Memory B cell (primary cell): ENCODE measurements around the gene LCE6A.

Experiments used
- ATAC-seq: fragments of 150-1000 bp; cut with Tn5 transposase; 2 replicates; pipeline ENCODE4 v1.10.0; 2021; ENCODE audit warnings: low read depth, mild to moderate bottlenecking, moderate library complexity
- DNase-seq, 2 donors: peaks; one replicate each; pipeline ENCODE4 v3.0.0; 2022; ENCODE audit warnings: low spot score in 2 of 2
- H3K27ac Mint-ChIP-seq: one replicate; pipeline ENCODE4 v1.8.0; 2022; ENCODE audit warnings: mild to moderate bottlenecking, moderate library complexity, mixed read lengths
- H3K27me3 Mint-ChIP-seq: one replicate; pipeline ENCODE4 v1.8.0; 2022; ENCODE audit warnings: mixed read lengths
- H3K36me3 Mint-ChIP-seq: one replicate; pipeline ENCODE4 v1.8.0; 2022; ENCODE audit warnings: mild to moderate bottlenecking, mixed read lengths
- H3K4me1 Mint-ChIP-seq: one replicate; pipeline ENCODE4 v1.8.0; 2022; ENCODE audit warnings: mixed read lengths
- H3K4me3 Mint-ChIP-seq: one replicate; pipeline ENCODE4 v1.8.0; 2022; ENCODE audit warnings: mild to moderate bottlenecking, moderate library complexity, mixed read lengths
- H3K9me3 Mint-ChIP-seq: one replicate; pipeline ENCODE4 v1.8.0; 2022; ENCODE audit warnings: mixed read lengths

The LCE6A gene, protein sequence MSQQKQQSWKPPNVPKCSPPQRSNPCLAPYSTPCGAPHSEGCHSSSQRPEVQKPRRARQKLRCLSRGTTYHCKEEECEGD

DNA sequence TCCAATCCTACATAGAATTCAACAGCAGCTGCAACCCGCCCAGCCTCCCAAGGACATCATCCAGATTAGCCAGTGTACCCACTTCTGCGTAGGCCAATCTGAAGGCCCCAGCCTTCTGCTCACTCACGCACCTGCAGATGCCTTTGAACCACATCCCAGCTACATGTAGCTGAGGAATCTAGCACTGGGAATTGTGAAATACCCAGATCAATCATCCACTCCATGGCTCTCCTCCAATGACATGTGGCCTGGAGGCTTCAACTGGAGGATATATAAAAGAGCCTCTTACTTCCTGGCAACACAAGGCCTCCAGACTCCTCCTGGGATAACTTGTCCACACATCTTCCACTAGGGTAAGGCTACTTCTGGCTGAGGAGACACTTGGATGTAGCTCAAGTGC, at the start of gene LCE6A:
TSS of gene LCE6A (plus strand) at position 301 of the 400 bp plus-strand sequence. CDS start 665 bp downstream, outside the sequence.
- no peak for ATAC-seq
- DNase-seq, result no peak
- no peak within 1 kb of the TSS for H3K27ac Mint-ChIP-seq
- H3K4me3 Mint-ChIP-seq, result no peak within 1 kb of the TSS
- H3K36me3 Mint-ChIP-seq, result no peaks in the 10 kb centered on the region
- H3K9me3 Mint-ChIP-seq, result no peaks in the 10 kb centered on the region
- peaks cover 6% of the 10 kb centered on the region for H3K27me3 Mint-ChIP-seq
- no peaks in the 10 kb centered on the region for H3K4me1 Mint-ChIP-seq

DNA sequence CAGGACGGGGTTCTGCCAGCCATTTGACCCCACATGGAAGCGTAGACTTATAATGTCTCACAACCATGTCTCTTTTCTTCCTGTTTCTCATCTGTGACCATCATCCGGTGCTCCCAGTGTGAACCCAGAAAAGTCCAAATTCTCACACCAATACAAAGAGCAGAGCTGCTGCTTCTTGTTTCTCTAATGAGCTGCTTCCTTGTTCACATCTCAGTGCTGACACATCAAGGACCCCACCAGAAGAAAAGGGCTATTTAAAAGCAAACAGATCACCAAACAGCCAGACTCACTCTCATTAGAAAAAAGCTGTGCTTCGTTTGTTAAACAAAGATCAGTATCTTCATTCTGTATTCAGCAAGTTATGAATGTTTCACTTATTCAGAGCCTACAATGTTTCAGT, 47.0 kb upstream of the LCE6A start:
- peaks cover 3% of the 10 kb centered on the region for H3K9me3 Mint-ChIP-seq
- ATAC-seq, result no peak
- no peaks in the 10 kb centered on the region for H3K4me1 Mint-ChIP-seq
- DNase-seq, result no peak
- H3K27ac Mint-ChIP-seq, result no peak overlapping the region
- H3K27me3 Mint-ChIP-seq, result peaks cover 2% of the 10 kb centered on the region
- no peak overlapping the region for H3K4me3 Mint-ChIP-seq
- no peaks in the 10 kb centered on the region for H3K36me3 Mint-ChIP-seq

DNA sequence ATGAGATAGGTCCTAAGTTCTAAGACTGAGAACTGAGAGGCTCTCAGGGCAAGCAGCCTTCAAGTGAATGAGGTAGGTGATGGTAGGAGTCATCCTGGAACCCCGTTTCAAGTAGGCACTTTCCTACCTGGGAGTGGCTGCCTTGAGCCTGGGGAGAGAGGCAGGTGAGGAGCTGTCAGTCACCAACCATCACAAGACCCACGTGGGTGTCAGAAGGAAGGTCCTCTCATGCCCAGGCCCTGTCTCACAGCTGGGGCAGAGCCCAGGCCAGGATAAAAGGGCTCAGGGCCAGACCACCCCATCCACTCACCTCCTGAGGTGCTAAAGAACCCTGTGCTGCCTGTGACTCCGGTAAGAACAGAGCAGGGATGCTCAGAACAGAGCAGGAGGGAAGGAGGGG, 46.2 kb upstream of the LCE6A start, which contains the start of gene LCE1D:
TSS of gene LCE1D (plus strand) at position 301 of the 400 bp plus-strand sequence. CDS start 1,074 bp downstream, outside the sequence.
- Mint-ChIP-seq H3K9me3 (peaks cover 3% of the 10 kb centered on the region), H3K36me3 (no peaks in the 10 kb centered on the region), H3K27me3 (peaks cover 6% of the 10 kb centered on the region), H3K4me3 (no peak within 1 kb of the TSS), H3K4me1 (no peaks in the 10 kb centered on the region), H3K27ac (no peak within 1 kb of the TSS)
- DNase-seq, result no peak
- ATAC-seq, result no peak

DNA sequence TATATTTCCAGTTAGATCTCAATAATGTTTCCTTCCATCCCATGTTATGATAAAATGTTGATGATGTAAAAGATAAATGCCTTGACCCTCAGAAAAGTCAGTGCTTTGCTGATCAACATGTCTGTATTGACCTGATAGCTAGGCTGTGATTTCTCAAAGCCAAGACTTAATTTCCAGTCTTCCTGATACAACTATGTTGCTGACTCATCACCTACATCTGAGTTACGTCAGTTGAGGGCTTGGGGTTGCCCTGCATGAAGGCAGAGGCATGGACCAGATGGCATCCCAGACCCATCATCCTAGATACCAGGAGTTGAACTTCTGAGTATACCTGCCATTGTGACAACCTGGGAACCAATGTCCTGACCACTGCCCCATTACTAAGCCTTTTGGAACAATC, 41.3 kb upstream of the LCE6A start:
- ATAC-seq, result no peak
- H3K27me3 Mint-ChIP-seq, result peaks cover 15% of the 10 kb centered on the region
- no peak overlapping the region for H3K27ac Mint-ChIP-seq
- H3K9me3 Mint-ChIP-seq, result peaks cover 3% of the 10 kb centered on the region
- no peaks in the 10 kb centered on the region for H3K36me3 Mint-ChIP-seq
- H3K4me3 Mint-ChIP-seq, result no peak overlapping the region
- H3K4me1 Mint-ChIP-seq, result no peaks in the 10 kb centered on the region
- DNase-seq, result no peak

DNA sequence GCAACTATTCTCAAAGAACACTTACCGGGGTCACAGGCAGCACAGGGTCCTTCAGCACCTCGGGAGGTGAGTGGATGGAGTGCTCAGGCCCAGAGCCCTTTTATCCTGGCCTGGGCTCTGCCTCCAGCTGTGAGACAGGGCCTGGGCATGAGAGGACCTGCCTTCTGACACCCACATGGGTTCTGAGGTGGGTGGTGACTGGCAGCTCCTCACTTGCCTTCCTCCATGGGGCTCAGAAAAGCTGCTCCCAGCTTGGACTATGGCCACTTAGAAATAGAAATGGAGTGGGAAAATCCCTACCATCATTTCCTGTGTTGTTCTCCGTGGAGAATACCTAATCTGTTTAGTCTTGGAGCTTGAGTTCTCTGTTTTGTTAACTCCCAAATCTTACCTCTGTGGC, 36.1 kb upstream of the LCE6A start, which contains the start of gene LCE1C:
TSS of gene LCE1C (minus strand) at position 76 of the 400 bp plus-strand sequence. CDS start 1,173 bp downstream, outside the sequence.
- H3K27me3 Mint-ChIP-seq, result peaks cover 7% of the 10 kb centered on the region
- H3K27ac Mint-ChIP-seq, result no peak within 1 kb of the TSS
- H3K4me3 Mint-ChIP-seq, result no peak within 1 kb of the TSS
- H3K9me3 Mint-ChIP-seq, result peaks cover 5% of the 10 kb centered on the region
- ATAC-seq, result no peak
- H3K36me3 Mint-ChIP-seq, result no peaks in the 10 kb centered on the region
- no peak for DNase-seq
- no peaks in the 10 kb centered on the region for H3K4me1 Mint-ChIP-seq

DNA sequence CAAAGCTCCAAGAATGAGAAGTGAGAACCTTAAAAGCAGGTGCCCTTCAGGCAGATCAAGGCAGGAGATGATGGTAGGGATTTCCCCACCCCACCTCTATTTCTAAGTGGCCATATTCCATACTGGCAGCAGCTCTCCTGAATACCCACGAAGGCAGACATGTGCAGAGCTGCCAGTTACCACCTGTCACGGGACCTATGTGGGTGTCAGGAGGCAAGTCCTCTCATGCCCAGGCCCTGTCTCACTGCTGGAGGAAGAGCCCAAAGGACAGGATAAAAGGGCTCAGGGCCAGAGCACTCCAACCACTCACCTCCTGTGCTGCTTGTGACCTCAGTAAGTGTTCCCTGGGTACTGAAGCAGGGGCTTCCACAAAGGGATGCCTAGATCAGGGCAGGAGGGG, 31.6 kb upstream of the LCE6A start:
- no peaks in the 10 kb centered on the region for H3K27me3 Mint-ChIP-seq
- no peak overlapping the region for H3K27ac Mint-ChIP-seq
- no peak overlapping the region for H3K4me3 Mint-ChIP-seq
- no peaks in the 10 kb centered on the region for H3K36me3 Mint-ChIP-seq
- DNase-seq, result no peak
- no peaks in the 10 kb centered on the region for H3K4me1 Mint-ChIP-seq
- peaks cover 5% of the 10 kb centered on the region for H3K9me3 Mint-ChIP-seq
- no peak for ATAC-seq

DNA sequence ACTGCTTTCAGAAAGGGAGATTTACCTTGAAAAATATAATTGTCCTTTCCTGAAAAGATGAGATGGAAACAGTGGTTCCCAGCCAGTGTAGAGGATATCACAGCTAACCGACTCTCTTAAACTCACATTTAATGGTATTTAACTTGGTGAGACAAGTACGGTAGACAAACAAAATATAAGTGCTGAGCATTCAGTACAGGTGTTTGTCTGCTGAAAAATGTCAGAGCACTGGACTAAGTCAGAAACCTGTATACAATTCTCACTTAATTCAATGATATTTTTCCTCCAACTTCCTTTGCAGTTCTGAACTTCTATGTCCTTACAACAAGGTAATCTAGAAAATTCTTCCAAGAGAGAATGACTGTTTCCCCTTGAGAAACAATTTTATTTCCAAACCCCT, 31.0 kb upstream of the LCE6A start, which contains the start of gene LCE1B:
TSS of gene LCE1B (plus strand) at position 301 of the 400 bp plus-strand sequence. CDS start 476 bp downstream, outside the sequence.
- no peaks in the 10 kb centered on the region for H3K27me3 Mint-ChIP-seq
- H3K4me1 Mint-ChIP-seq, result no peaks in the 10 kb centered on the region
- peaks cover 5% of the 10 kb centered on the region for H3K9me3 Mint-ChIP-seq
- H3K36me3 Mint-ChIP-seq, result no peaks in the 10 kb centered on the region
- H3K4me3 Mint-ChIP-seq, result no peak within 1 kb of the TSS
- H3K27ac Mint-ChIP-seq, result no peak within 1 kb of the TSS
- no peak for DNase-seq
- ATAC-seq, result no peak

DNA sequence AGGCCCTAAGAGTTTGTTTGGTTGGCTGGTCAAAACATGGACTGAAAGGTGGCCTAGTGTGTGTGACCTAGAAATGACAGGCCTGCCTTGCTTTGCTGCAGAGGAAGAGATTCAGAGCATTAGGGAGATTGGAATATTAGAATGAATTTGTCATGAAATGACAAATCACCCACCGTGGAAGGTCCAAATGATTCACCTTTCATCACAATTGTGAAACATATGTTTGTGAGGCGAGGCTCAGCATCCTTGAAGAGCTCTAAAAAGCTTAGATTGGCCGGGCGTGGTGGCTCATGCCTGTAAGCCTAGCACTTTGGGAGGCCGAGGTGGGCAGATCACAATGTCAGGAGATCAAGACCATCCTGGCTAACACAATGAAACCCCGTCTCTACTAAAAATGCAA, 25.3 kb upstream of the LCE6A start:
- ATAC-seq (no peak), DNase-seq (no peak)
- peaks cover 4% of the 10 kb centered on the region for H3K4me1 Mint-ChIP-seq
- no peak overlapping the region for H3K27ac Mint-ChIP-seq
- no peaks in the 10 kb centered on the region for H3K36me3 Mint-ChIP-seq
- peaks cover 5% of the 10 kb centered on the region for H3K27me3 Mint-ChIP-seq
- H3K9me3 Mint-ChIP-seq, result no peaks in the 10 kb centered on the region
- H3K4me3 Mint-ChIP-seq, result no peak overlapping the region

DNA sequence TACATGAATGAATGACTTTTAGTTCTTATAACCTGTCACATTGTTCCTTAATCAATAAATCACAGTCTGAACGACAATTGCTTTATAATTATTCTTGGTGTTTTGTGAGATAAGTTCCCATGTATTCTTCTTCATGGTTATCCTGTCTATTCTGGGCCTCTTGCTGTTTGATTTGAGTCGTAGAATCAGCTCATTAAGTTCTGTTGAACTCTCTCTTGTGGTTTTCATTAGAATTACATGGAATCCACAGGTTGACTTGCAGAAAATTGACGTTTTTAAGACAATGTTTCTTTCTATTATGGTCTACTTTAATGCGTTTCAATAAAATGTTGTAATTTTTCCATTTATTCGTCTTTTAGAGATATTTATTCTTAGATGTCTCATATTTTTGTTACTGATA, 19.4 kb upstream of the LCE6A start:
- no peak overlapping the region for H3K4me3 Mint-ChIP-seq
- DNase-seq (no peak), ATAC-seq (no peak)
- no peak overlapping the region for H3K27ac Mint-ChIP-seq
- H3K4me1 Mint-ChIP-seq, result peaks cover 4% of the 10 kb centered on the region
- H3K9me3 Mint-ChIP-seq, result no peaks in the 10 kb centered on the region
- peaks cover 12% of the 10 kb centered on the region for H3K27me3 Mint-ChIP-seq
- no peaks in the 10 kb centered on the region for H3K36me3 Mint-ChIP-seq

DNA sequence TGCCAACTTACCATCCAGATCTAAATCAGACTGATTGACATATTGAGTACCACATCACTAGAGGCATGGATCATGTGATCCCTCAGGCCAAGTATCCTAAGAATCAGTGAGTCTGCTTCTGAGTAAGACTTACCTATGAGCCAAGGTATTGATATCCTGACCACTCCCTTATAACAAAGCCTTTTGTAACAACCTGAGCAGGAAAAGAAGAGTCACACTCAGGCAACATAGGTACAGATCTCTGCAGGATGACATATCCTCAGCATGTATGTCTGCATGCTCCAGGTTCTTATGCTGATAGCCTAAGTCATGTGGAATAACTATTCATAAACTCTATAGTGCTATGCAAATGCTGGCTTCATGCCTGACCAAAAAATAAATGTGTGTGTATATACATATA, 17.7 kb upstream of the LCE6A start:
- Mint-ChIP-seq H3K4me3 (no peak overlapping the region), H3K36me3 (no peaks in the 10 kb centered on the region), H3K9me3 (peaks cover 2% of the 10 kb centered on the region), H3K27me3 (peaks cover 15% of the 10 kb centered on the region), H3K27ac (no peak overlapping the region), H3K4me1 (peaks cover 4% of the 10 kb centered on the region)
- ATAC-seq, result no peak
- no peak for DNase-seq

DNA sequence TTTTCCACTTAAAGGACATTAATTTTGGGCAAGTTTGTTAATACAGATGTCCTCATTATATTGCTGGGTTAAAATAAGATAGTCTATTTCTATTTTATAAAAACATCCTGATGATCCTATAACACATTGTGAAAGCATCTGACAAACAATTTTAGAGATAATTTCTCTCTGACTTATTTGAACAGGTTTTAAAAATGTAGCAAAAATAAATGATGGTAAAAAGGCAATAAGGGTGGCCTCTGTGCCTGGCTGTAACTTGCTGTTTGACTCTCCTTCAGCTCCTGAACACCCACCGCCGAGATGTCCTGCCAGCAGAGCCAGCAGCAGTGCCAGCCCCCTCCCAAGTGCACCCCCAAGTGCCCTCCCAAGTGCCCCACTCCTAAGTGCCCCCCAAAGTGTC, 15.5 kb upstream of the LCE6A start, which contains the start of gene LCE1A:
TSS of gene LCE1A (plus strand) at position 301 of the 400 bp plus-strand sequence. CDS start at position 301, 0 bp downstream.
- no peaks in the 10 kb centered on the region for H3K4me1 Mint-ChIP-seq
- H3K27ac Mint-ChIP-seq, result no peak within 1 kb of the TSS
- DNase-seq (no peak), ATAC-seq (no peak)
- peaks cover 16% of the 10 kb centered on the region for H3K27me3 Mint-ChIP-seq
- H3K4me3 Mint-ChIP-seq, result no peak within 1 kb of the TSS
- peaks cover 5% of the 10 kb centered on the region for H3K9me3 Mint-ChIP-seq
- H3K36me3 Mint-ChIP-seq, result no peaks in the 10 kb centered on the region

DNA sequence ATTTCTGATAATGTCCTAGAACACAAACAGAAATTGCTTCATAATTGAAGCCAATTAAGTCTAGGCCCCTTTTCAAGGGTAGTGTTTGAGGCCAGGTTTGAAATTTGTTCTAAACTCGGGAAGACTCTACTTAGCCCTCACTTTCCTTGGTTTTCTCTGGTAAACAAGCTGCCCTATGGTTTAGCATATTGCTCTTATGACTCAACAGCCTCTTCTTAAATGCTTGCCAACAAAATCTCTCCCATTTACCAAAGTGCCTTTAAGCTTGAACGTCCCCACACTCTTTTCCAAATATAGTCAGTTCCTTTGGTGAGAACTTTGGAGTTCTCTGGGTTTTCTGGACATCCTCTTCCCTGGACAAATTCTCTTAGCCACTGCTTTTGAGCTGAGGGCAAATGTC, 5.8 kb upstream of the LCE6A start:
- Mint-ChIP-seq H3K27me3 (peaks cover 6% of the 10 kb centered on the region), H3K4me3 (no peak overlapping the region), H3K36me3 (no peaks in the 10 kb centered on the region), H3K9me3 (no peaks in the 10 kb centered on the region), H3K27ac (no peak overlapping the region), H3K4me1 (no peaks in the 10 kb centered on the region)
- DNase-seq (no peak), ATAC-seq (no peak)

DNA sequence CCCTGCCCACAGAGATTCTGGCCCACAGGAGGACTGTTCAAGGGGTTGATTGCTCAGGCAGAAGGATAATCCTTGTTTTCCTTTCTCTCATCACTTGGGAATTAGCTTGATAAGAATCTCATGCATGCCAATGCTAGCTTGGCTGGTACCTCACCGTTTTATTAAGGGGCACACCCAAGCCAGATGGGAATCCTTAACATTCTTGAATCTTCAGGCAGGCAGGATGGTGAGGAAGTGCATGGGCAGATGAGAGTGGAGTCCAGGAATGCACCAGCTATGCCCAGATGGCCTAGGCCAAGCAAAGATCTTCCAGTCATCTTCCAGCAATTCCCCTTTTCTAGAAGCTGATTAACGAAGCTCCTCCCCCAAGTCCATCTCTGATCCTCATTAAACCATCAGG, 13.0 kb downstream of the LCE6A start:
- ATAC-seq, result no peak
- H3K27ac Mint-ChIP-seq, result no peak overlapping the region
- no peaks in the 10 kb centered on the region for H3K36me3 Mint-ChIP-seq
- no peak overlapping the region for H3K4me3 Mint-ChIP-seq
- DNase-seq, result no peak
- no peaks in the 10 kb centered on the region for H3K4me1 Mint-ChIP-seq
- peaks cover 6% of the 10 kb centered on the region for H3K27me3 Mint-ChIP-seq
- H3K9me3 Mint-ChIP-seq, result no peaks in the 10 kb centered on the region

DNA sequence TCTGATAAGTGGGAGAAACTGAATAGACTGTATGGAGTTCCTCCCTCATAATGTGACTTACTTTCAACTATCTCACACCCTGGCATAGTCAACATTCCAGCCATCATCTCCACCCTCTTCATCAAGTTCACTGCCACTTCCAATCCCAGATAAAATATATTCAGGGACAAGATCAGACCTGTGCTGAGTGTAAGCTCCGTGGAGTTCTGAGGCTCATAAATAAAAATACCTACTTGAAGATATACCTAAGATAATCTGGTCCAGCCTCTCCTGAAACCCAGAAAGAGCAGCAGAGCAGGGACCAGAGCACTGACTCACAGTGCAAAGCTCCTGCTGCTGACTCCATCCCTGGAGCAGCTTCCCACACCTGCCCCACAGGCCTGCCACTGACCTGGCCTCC, 15.4 kb downstream of the LCE6A start:
- no peak for DNase-seq
- Mint-ChIP-seq H3K36me3 (no peaks in the 10 kb centered on the region), H3K4me3 (no peak overlapping the region), H3K27ac (no peak overlapping the region), H3K4me1 (no peaks in the 10 kb centered on the region), H3K9me3 (no peaks in the 10 kb centered on the region), H3K27me3 (peaks cover 5% of the 10 kb centered on the region)
- no peak for ATAC-seq

DNA sequence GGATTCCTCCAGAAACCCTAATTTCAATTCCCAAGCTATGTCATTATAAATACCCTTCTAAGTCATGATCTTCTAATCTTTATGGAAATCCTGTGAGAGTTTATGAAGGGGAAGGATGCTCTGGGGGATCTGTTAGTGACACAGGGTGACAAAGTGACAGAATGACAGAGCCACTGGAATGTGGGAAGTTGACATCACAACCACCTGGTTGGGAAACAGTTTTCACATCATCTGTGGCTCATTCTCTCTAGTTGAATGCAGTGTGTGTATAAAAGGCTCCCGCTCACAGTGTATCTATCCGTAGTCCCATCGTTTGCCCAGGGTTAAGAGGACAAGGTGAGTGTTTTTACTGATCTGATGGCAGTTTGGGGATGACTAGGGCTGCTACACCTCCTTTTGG, 17.0 kb downstream of the LCE6A start, which contains the start of gene LCE7A:
TSS of gene LCE7A (plus strand) at position 301 of the 400 bp plus-strand sequence. CDS start 702 bp downstream, outside the sequence.
- Mint-ChIP-seq H3K36me3 (no peaks in the 10 kb centered on the region), H3K4me1 (no peaks in the 10 kb centered on the region), H3K4me3 (no peak within 1 kb of the TSS), H3K27ac (no peak within 1 kb of the TSS), H3K9me3 (no peaks in the 10 kb centered on the region), H3K27me3 (peaks cover 5% of the 10 kb centered on the region)
- no peak for DNase-seq
- ATAC-seq, result no peak
